ENCODE results near the gene MGMT. TPM values are rescaled to one million over a fixed set of nuclear protein-coding genes. Genes with fewer than 3 reads are reported as not detected.

The MGMT gene
- total RNA-seq, 1 donor from 2014 or later, result 20.8 TPM

- Mint-ChIP-seq H3K4me3 (ENCODE audit: unreplicated experiment) (no peak overlapping the region), H3K27me3 (ENCODE audit: unreplicated experiment) (no peaks in the 10 kb centered on the region), H3K9me3 (ENCODE audit: unreplicated experiment) (peaks cover 37% of the 10 kb centered on the region), H3K36me3 (ENCODE audit: unreplicated experiment) (no peaks in the 10 kb centered on the region), H3K4me1 (ENCODE audit: unreplicated experiment) (no peaks in the 10 kb centered on the region), H3K27ac (ENCODE audit: unreplicated experiment) (no peak overlapping the region)
- no peak for DNase-seq (ENCODE audit: extremely low spot score, unreplicated experiment)
- TF ChIP-seq, protein P1, sequence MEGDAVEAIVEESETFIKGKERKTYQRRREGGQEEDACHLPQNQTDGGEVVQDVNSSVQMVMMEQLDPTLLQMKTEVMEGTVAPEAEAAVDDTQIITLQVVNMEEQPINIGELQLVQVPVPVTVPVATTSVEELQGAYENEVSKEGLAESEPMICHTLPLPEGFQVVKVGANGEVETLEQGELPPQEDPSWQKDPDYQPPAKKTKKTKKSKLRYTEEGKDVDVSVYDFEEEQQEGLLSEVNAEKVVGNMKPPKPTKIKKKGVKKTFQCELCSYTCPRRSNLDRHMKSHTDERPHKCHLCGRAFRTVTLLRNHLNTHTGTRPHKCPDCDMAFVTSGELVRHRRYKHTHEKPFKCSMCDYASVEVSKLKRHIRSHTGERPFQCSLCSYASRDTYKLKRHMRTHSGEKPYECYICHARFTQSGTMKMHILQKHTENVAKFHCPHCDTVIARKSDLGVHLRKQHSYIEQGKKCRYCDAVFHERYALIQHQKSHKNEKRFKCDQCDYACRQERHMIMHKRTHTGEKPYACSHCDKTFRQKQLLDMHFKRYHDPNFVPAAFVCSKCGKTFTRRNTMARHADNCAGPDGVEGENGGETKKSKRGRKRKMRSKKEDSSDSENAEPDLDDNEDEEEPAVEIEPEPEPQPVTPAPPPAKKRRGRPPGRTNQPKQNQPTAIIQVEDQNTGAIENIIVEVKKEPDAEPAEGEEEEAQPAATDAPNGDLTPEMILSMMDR (IDR thresholded peaks at IDR 0.05), result no peak
These were observed 320.5 kb downstream of the MGMT start for GRCh38 chr10:129787557-129787956.

GRCh38 chr10:129788215-129788614 lies 321.2 kb downstream of the MGMT start:
- Mint-ChIP-seq H3K36me3 (ENCODE audit: unreplicated experiment) (no peaks in the 10 kb centered on the region), H3K4me1 (ENCODE audit: unreplicated experiment) (no peaks in the 10 kb centered on the region), H3K9me3 (ENCODE audit: unreplicated experiment) (peaks cover 34% of the 10 kb centered on the region), H3K27ac (ENCODE audit: unreplicated experiment) (no peak overlapping the region), H3K27me3 (ENCODE audit: unreplicated experiment) (no peaks in the 10 kb centered on the region), H3K4me3 (ENCODE audit: unreplicated experiment) (no peak overlapping the region)
- DNase-seq (ENCODE audit: extremely low spot score, unreplicated experiment), result no peak
- TF ChIP-seq, protein P1 (IDR thresholded peaks at IDR 0.05), result no peak

GRCh38 chr10:129790715-129791446 lies 323.8 kb downstream of the MGMT start:
- Mint-ChIP-seq H3K36me3 (ENCODE audit: unreplicated experiment) (no peaks in the 10 kb centered on the region), H3K4me3 (ENCODE audit: unreplicated experiment) (no peak overlapping the region), H3K9me3 (ENCODE audit: unreplicated experiment) (peaks cover 37% of the 10 kb centered on the region), H3K27me3 (ENCODE audit: unreplicated experiment) (no peaks in the 10 kb centered on the region), H3K27ac (ENCODE audit: unreplicated experiment) (no peak overlapping the region), H3K4me1 (ENCODE audit: unreplicated experiment) (no peaks in the 10 kb centered on the region)
- TF ChIP-seq, protein P1 (IDR thresholded peaks at IDR 0.05), result no peak
- DNase-seq (ENCODE audit: extremely low spot score, unreplicated experiment), result no peak

- no peaks in the 10 kb centered on the region for H3K4me1 Mint-ChIP-seq (ENCODE audit: unreplicated experiment)
- no peak for DNase-seq (ENCODE audit: extremely low spot score, unreplicated experiment)
- peaks cover 37% of the 10 kb centered on the region for H3K9me3 Mint-ChIP-seq (ENCODE audit: unreplicated experiment)
- no peaks in the 10 kb centered on the region for H3K36me3 Mint-ChIP-seq (ENCODE audit: unreplicated experiment)
- H3K27me3 Mint-ChIP-seq (ENCODE audit: unreplicated experiment), result no peaks in the 10 kb centered on the region
- no peak overlapping the region for H3K27ac Mint-ChIP-seq (ENCODE audit: unreplicated experiment)
- TF ChIP-seq, protein P1 (IDR thresholded peaks at IDR 0.05), result no peak
- no peak overlapping the region for H3K4me3 Mint-ChIP-seq (ENCODE audit: unreplicated experiment)
These were observed 325.1 kb downstream of the MGMT start for GRCh38 chr10:129792141-129792540.

GRCh38 chr10:129792864-129793263 lies 325.8 kb downstream of the MGMT start:
- Mint-ChIP-seq H3K27me3 (ENCODE audit: unreplicated experiment) (no peaks in the 10 kb centered on the region), H3K4me1 (ENCODE audit: unreplicated experiment) (no peaks in the 10 kb centered on the region), H3K27ac (ENCODE audit: unreplicated experiment) (no peak overlapping the region), H3K4me3 (ENCODE audit: unreplicated experiment) (no peak overlapping the region), H3K9me3 (ENCODE audit: unreplicated experiment) (peaks cover 33% of the 10 kb centered on the region), H3K36me3 (ENCODE audit: unreplicated experiment) (no peaks in the 10 kb centered on the region)
- DNase-seq (ENCODE audit: extremely low spot score, unreplicated experiment), result no peak
- TF ChIP-seq, protein P1 (IDR thresholded peaks at IDR 0.05), result no peak
